ENCODE data around the gene WASF1.

The WASF1 gene

GRCh38 chr6:110185879-110186278 lies 6.4 kb upstream of the WASF1 start:
- DNase-seq (ENCODE audit: insufficient read length, low spot score): no peak
- no peak for TF ChIP-seq POLR2A (IDR thresholded peaks at IDR 0.05; ENCODE audit: low read depth, low read length)
- no peak for FAIRE-seq

GRCh38 chr6:110183292-110183885 lies 3.9 kb upstream of the WASF1 start:
- no peak for FAIRE-seq
- TF ChIP-seq POLR2A (IDR thresholded peaks at IDR 0.05; ENCODE audit: low read depth, low read length): no peak
- no peak for DNase-seq (ENCODE audit: insufficient read length, low spot score)

GRCh38 chr6:110181131-110182030 lies 1.9 kb upstream of the WASF1 start:
- TF ChIP-seq POLR2A (IDR thresholded peaks at IDR 0.05; ENCODE audit: low read depth, low read length): no peak
- DNase-seq (ENCODE audit: insufficient read length, low spot score) (no peak), FAIRE-seq (no peak)

- no peak for FAIRE-seq
- peak; percentile 18 for DNase-seq (ENCODE audit: insufficient read length, low spot score)
These were observed 948 bp upstream of the WASF1 start, which contains the start of gene CDC40 for GRCh38 chr6:110180228-110181008. CDC40 (plus strand) TSS chr6:110180427; CDS start chr6:110180445, 18 bp downstream.

GRCh38 chr6:110178626-110179405 lies 654 bp downstream of the WASF1 start:
- FAIRE-seq (peak; percentile 76), DNase-seq (ENCODE audit: insufficient read length, low spot score) (no peak)

More at GRCh38 chr6:110180228-110181008, 948 bp upstream of the WASF1 start, which contains the start of gene CDC40:
- TF ChIP-seq POLR2A (IDR thresholded peaks at IDR 0.05; ENCODE audit: low read depth, low read length): peak; percentile 82

GRCh38 chr6:110173506-110174132 lies 5.9 kb downstream of the WASF1 start:
- TF ChIP-seq POLR2A (IDR thresholded peaks at IDR 0.05; ENCODE audit: low read depth, low read length): no peak
- FAIRE-seq (no peak), DNase-seq (ENCODE audit: insufficient read length, low spot score) (no peak)

More at GRCh38 chr6:110178626-110179405, 654 bp downstream of the WASF1 start:
- no peak for TF ChIP-seq POLR2A (IDR thresholded peaks at IDR 0.05; ENCODE audit: low read depth, low read length)

- FAIRE-seq (no peak), DNase-seq (ENCODE audit: insufficient read length, low spot score) (no peak)
- TF ChIP-seq POLR2A (IDR thresholded peaks at IDR 0.05; ENCODE audit: low read depth, low read length): no peak
These were observed 9.4 kb downstream of the WASF1 start for GRCh38 chr6:110170081-110170480.

GRCh38 chr6:110158479-110158878 lies 21.0 kb downstream of the WASF1 start:
- FAIRE-seq: no peak
- DNase-seq (ENCODE audit: insufficient read length, low spot score): no peak
- TF ChIP-seq POLR2A (IDR thresholded peaks at IDR 0.05; ENCODE audit: low read depth, low read length): no peak

- DNase-seq (ENCODE audit: insufficient read length, low spot score) (no peak), FAIRE-seq (no peak)
- no peak for TF ChIP-seq POLR2A (IDR thresholded peaks at IDR 0.05; ENCODE audit: low read depth, low read length)
These were observed 31.6 kb downstream of the WASF1 start for GRCh38 chr6:110147870-110148269.

- DNase-seq (ENCODE audit: insufficient read length, low spot score): no peak
- no peak for FAIRE-seq
- TF ChIP-seq POLR2A (IDR thresholded peaks at IDR 0.05; ENCODE audit: low read depth, low read length): no peak
These were observed 38.8 kb downstream of the WASF1 start for GRCh38 chr6:110140650-110141049.

- no peak for DNase-seq (ENCODE audit: insufficient read length, low spot score)
- no peak for TF ChIP-seq POLR2A (IDR thresholded peaks at IDR 0.05; ENCODE audit: low read depth, low read length)
- no peak for FAIRE-seq
These were observed 40.4 kb downstream of the WASF1 start for GRCh38 chr6:110139052-110139451.

- FAIRE-seq (no peak), DNase-seq (ENCODE audit: insufficient read length, low spot score) (no peak)
- no peak for TF ChIP-seq POLR2A (IDR thresholded peaks at IDR 0.05; ENCODE audit: low read depth, low read length)
These were observed 41.3 kb downstream of the WASF1 start for GRCh38 chr6:110137924-110138887.
